ENCODE results near the gene RBM26. TPM values are rescaled to one million over a fixed set of nuclear protein-coding genes. Genes with fewer than 3 reads are reported as not detected.

Gene RBM26
- total RNA-seq, 4 donors from 2014 or later = 34.8 to 96.6 (median 44.5) TPM

DNA sequence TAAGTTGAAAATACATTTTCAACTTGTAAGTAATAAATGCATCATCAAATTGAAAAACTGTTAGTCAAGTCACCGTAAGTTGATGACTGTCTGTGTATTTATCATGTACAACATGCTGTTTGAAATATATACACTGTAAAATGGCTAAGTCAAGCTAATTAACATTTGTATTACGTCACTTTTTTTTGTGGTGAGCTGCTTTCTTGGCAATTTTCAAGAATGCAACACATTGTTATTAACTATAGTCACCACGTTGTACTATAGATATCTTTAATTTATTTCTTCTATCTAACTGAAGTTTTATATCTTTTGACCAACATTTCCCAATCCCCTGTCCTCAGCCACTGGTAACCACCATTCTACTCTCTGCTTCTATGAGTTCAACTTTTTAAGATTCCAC is 57.0 kb downstream of the RBM26 start:
- peaks cover 0 to 43% (median 0%) of the 10 kb centered on the region in 3 donors for H3K36me3 ChIP-seq
- H3K9me3 ChIP-seq = no peaks in the 10 kb centered on the region
- no peak for TF ChIP-seq POLR2A (IDR thresholded peaks at IDR 0.05)
- TF ChIP-seq, protein P1, sequence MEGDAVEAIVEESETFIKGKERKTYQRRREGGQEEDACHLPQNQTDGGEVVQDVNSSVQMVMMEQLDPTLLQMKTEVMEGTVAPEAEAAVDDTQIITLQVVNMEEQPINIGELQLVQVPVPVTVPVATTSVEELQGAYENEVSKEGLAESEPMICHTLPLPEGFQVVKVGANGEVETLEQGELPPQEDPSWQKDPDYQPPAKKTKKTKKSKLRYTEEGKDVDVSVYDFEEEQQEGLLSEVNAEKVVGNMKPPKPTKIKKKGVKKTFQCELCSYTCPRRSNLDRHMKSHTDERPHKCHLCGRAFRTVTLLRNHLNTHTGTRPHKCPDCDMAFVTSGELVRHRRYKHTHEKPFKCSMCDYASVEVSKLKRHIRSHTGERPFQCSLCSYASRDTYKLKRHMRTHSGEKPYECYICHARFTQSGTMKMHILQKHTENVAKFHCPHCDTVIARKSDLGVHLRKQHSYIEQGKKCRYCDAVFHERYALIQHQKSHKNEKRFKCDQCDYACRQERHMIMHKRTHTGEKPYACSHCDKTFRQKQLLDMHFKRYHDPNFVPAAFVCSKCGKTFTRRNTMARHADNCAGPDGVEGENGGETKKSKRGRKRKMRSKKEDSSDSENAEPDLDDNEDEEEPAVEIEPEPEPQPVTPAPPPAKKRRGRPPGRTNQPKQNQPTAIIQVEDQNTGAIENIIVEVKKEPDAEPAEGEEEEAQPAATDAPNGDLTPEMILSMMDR (IDR thresholded peaks at IDR 0.05) = no peak
- DNase-seq = no peak
- no peaks in the 10 kb centered on the region for H3K27me3 ChIP-seq
- H3K4me3 ChIP-seq = no peak overlapping the region
- no peaks in the 10 kb centered on the region for H3K4me1 ChIP-seq
- H3K27ac ChIP-seq = no peak overlapping the region

DNA sequence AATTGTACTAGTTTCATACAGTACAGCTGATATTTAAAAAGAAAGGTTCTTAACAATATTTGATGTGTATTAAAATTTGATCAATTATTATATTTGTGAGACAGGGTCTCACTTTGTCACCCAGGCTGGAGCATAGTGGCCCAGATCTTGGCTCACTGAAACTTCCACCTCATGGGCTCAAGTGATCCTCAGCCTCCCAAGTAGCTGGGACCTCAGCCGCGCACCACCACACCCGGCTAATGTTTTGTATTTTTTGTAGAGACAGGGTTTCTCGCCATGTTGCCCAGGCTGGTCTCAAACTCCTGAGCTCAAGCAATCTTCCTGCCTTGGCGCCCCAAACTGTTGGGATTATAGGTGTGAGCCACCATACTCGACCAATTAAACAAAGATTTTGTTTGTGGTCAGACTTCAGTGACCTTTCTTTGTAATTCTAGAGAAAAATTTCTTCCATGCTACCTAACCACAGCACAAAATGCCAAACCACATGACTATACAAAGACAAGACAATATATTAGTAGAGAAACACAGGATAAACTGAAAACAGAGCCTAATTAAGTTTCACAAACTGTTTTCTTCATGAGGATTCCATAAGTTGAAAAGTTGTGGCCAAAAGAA is 59.6 kb downstream of the RBM26 start:
- Histone ChIP-seq H3K36me3 (peaks cover 0 to 47% (median 0%) of the 10 kb centered on the region in 3 donors), H3K4me3 (no peak overlapping the region), H3K27me3 (no peaks in the 10 kb centered on the region), H3K9me3 (no peaks in the 10 kb centered on the region), H3K4me1 (no peaks in the 10 kb centered on the region), H3K27ac (no peak overlapping the region)
- no peak for DNase-seq
- TF ChIP-seq, protein P1 (IDR thresholded peaks at IDR 0.05) = no peak
- TF ChIP-seq POLR2A (IDR thresholded peaks at IDR 0.05) = no peak

DNA sequence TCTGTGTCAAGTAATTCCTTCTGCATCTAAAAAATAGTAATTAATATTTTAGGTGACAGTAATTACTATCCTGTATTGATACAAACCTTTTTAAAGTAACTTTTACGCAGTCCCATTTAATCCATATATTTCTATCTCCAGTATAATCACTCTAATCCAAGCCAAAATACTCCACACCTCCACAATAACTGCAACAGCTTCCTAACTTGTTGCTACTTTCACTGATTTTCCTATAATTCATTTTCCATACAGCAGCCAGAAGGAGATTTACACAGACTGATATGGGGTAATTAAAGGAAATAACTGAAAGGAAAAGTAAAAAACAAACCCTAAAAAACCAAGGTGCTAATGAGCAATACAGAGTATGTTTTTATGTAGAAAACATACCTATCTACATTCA is 64.9 kb downstream of the RBM26 start:
- H3K9me3 ChIP-seq = no peaks in the 10 kb centered on the region
- H3K36me3 ChIP-seq = peaks cover 0 to 86% (median 0%) of the 10 kb centered on the region in 3 donors
- no peak for DNase-seq
- no peaks in the 10 kb centered on the region for H3K27me3 ChIP-seq
- TF ChIP-seq, protein P1 (IDR thresholded peaks at IDR 0.05) = no peak
- no peak for TF ChIP-seq POLR2A (IDR thresholded peaks at IDR 0.05)
- H3K4me3 ChIP-seq = no peak overlapping the region
- H3K4me1 ChIP-seq = no peaks in the 10 kb centered on the region
- H3K27ac ChIP-seq = no peak overlapping the region

DNA sequence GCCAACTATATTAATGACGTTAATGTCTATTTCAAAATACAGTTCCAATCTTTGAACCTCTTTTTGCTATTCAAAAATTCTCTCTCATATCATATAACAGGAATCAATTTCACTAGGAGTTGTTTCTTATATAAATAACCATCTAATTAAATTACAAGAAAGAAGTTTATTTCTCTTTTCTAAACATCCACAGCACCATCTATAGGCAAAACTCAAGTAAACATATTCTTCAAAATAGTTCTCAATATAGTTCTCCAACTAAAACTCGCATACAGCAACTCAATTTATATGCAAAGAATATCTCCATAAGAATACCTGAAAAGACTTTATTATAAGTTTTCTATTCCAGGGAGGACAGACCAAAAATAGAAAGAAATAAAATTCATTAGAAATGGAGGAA is 65.6 kb downstream of the RBM26 start:
- Histone ChIP-seq H3K9me3 (no peaks in the 10 kb centered on the region), H3K4me3 (no peak overlapping the region), H3K4me1 (no peaks in the 10 kb centered on the region), H3K36me3 (peaks cover 0 to 92% (median 0%) of the 10 kb centered on the region in 3 donors), H3K27ac (no peak overlapping the region), H3K27me3 (no peaks in the 10 kb centered on the region)
- no peak for DNase-seq
- TF ChIP-seq, protein P1 (IDR thresholded peaks at IDR 0.05) = no peak
- no peak for TF ChIP-seq POLR2A (IDR thresholded peaks at IDR 0.05)

DNA sequence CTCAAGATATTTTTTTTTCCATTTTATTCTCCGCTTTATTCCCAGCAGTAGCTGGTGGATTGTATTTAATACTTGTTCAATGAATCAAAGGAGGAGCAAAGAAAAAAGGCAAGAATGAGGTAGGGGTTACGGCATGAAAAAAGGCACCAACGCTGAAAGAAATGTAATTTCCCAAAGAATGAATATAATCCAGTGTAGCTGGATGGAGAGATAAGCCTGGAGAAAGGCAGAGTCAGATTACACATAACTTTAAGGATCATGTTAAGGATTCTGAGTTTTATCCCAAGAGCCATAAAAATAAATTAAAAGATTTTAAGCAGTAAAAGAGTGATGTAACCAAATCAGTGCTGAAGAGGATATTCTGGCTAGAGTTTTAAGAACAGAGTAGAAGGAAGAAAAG is 67.7 kb downstream of the RBM26 start:
- DNase-seq = no peak
- TF ChIP-seq, protein P1 (IDR thresholded peaks at IDR 0.05) = no peak
- no peak for TF ChIP-seq POLR2A (IDR thresholded peaks at IDR 0.05)
- Histone ChIP-seq H3K4me1 (no peaks in the 10 kb centered on the region), H3K36me3 (peaks cover 0 to 91% (median 2%) of the 10 kb centered on the region in 3 donors), H3K27me3 (no peaks in the 10 kb centered on the region), H3K9me3 (no peaks in the 10 kb centered on the region), H3K4me3 (no peak overlapping the region), H3K27ac (no peak overlapping the region)

All from Peyer's patch (tissue), 4 donors.